HG03469 (cell line): Measurements from ENCODE around the gene ZNF213.
"Not testable (repeated sequence)": the region's sequence is repeated elsewhere in the genome, so short reads cannot be mapped to it uniquely, and the experiment has no call there.

Experiments used
- ATAC-seq: cut with Tn5 transposase; IDR thresholded peaks from one replicate; pipeline ENCODE4 v1.9.1; 2021; ENCODE audit warnings: mild to moderate bottlenecking, moderate library complexity, moderate number of reproducible peaks; ENCODE audit not compliant: unreplicated experiment

ZNF213 gene

DNA sequence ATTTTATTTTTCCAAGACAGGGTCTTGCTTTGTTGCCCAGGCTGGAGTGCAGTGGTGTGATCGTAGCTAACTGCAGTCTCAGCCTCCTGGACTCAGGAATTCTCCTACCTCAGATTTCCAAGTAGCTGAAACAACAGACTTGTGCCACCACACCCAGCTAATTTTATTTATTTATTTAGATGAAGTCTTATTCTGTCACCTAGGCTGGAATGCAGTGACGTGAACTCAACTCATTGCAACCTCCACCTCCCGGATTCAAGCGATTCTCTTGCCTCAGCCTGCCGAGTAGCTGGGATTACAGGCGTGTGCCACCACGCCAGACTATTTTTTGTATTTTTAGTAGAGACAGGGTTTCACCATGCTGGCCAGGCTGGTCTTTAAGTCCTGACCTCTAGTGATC, 33.9 kb downstream of the ZNF213 start:
- ATAC-seq = not testable (repeated sequence)

DNA sequence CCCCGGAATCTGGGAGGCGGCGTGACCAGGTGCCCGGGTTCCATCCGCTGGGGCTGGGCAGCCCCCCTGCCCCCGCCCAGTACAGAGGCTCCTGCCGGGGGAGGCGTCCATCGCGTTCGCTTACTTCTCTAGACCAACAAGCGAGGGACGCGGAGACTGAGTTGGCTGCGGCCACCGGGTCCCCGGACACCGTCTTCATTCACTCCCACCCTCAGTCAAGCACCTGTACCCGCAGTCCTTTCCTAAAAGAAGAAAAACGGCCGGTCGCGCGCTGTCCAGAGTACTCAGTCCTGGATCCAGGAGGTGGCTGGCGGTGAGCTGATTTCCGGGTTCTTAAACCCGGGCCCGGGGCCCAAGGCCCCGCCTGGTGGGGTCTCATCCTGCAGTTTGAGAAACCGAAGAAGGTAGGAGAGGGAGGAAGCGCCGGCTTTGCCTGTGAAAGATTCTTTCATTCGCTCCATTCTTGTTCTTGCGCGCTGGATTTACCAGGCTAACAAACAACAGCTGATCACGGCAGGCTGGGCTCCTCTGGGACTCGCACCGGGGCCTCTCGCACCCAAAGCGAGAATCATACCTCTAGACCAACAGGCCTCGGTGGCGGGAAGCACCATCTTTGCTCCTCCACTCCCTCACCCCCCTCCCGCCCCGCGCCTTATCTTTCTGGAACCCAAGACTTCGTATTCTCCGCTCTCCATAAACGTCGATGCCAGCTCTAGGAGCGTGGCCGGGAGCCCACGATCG, 35.8 kb downstream of the ZNF213 start:
- no peak for ATAC-seq

DNA sequence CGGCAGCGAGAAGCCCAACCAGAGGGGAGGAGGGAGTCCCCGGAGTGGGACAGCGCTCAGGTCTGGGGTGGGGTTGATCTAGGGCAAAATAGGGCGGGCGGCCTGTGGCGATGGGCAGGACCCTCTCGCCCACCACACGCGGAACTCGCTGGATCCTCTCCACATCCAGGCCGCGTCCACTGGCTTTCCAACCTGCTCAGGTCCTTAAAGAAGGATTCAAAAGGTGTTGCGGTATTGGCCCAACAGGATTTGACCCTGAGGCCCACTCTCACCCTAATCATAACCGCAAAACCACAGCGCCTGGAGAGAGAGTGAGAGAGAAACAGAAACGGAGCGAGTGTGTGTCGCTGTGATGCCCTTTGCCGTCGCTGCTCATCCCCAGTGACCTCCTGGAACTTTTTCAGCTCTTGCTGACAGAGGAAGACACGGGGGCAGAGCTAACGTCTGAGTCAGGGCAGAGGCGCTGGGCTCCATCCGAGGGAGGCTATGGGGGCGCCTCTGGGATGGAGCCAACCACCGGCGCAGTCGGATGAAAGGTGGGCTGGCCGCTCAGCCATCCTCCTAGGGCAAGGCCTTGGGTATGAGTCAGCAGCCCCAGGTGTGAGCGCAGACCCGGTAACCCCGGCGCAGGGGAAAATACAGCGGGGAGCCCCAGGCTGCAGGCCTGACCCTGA, 36.5 kb downstream of the ZNF213 start:
- ATAC-seq = no peak

- ATAC-seq = no peak
These were observed 37.2 kb downstream of the ZNF213 start for GRCh38 chr16:3171855-3172593.

DNA sequence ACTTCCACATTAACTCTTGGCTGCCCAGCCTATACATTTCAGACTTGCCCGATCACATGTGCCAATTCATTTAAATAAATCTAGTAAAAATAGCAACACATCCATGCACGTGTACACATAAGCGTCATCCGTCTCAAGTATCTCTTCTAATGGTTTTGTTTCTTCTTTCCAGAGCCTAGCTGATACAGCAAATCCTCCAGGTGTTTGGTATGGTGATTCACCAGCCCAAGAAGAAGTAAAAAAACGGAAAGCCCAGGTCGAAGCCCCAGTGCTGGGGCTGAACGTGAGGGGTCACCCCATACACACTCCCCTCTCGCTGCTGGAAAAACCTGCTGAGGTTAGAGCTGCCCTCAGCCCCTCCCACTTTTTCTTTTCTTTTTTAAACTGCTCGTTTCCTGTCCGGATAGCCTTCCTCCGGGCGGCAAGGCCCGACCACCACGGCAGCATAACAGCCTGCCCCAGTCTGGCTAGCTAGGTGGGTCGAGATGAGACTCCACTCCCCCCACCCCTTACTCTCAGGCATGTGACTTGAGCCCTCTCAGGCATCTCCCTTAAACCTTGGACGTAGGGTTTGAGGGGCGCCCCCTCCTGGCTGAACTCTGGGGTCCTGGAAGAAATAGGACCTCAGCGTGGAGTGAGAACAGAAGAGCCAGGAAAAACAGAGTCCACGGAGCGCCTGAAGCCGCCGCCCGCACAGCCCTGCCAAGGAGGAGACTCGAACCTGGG, 39.2 kb downstream of the ZNF213 start:
- no peak for ATAC-seq

- no peak for ATAC-seq
These were observed 39.9 kb downstream of the ZNF213 start for GRCh38 chr16:3174618-3175148.

GRCh38 chr16:3175157-3176093, 40.6 kb downstream of the ZNF213 start:
- no peak for ATAC-seq

DNA sequence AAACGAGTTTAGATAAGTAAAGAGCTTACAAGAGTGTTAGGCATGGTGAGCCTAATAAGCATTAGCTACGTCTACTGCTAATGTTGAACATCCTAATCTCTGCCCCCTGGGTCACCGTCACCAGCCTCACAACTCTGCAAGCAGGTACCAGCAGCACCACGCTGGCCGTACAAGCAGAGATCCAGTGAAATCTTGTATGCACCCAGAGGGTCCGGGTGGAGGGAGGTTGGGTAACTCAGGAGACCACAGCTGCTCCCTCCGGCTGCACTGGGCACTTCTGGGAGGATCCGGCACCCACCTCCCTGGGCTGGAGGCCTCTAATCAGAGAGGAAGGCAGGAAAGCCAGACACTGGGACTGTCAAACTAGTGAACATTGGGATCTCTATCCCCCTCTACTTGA, 44.8 kb downstream of the ZNF213 start:
- ATAC-seq = no peak

- no peak for ATAC-seq
These were observed 45.6 kb downstream of the ZNF213 start for GRCh38 chr16:3180445-3180878.

- not testable (repeated sequence) for ATAC-seq
These were observed 47.4 kb downstream of the ZNF213 start for GRCh38 chr16:3182293-3182607.

DNA sequence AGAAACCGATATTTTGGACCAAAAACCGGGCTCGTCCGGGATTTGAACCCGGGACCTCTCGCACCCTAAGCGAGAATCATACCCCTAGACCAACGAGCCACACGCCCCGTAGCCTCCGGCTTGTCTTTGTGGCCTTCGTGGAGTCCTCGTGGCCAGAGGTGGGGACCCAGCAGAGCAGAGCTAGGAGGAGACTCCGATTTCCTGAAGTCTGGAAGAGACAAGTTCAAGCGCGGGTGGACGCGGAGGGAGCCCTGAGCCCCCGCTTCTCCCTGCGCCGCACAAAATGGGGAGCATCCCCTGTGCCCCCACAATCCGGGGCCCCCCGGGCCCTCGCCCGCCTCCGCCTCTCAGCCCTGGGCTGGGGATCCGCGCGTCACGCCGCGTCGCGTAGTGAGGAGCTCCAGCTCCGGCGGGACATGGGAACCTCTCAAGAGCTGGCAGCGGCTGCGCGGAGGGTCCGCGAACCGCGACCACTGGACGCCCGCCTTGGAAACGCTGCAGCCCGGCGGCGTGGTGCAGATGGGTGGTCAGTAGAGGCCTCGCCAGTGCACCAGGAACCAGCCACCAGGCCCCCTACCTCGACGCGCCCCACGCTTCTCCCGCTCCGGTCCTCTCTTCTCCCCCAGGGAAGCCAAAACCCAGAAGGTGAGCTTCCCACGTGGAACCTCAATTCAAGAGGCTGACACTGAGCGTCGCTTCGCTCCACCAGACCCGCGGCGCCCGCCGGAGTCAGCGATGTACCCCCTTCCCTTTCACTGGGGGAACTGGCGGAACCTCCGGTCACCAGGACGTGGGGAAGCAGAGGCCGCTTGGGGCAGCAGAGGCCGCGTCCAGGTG, 48.0 kb downstream of the ZNF213 start:
- no peak for ATAC-seq

DNA sequence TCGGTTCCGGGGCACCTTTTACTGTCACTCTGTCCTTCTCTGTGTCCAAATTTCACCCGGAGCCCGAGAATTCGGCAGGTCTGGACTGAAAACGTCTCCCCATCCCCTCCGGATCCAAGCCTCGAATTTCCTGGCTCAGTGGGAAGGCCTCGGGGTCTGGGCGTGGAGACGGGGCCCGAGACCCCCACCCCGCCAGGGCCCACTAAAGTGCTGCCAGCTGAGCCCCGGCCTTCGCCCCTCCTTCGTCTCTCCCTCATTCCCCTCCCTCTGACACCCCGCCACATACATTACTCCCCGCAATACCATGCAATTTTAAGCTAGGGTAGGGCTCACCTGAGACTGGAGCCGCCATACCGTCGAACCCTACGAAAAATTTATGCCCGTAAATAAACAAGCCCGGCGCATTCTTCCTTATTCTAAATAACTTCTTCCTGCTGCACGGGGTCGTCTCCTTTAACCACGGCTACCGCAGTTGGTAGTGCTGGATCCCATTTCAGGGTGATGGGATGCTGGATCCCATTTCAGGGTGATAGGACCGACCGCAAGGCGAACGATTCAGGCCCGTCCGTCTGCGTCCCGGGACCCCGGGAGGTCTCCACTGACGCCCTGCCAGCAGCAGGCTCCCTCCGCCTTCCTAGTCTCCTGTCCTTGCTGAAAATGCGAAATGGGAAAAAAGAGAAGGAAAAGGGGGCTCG, 48.8 kb downstream of the ZNF213 start:
- ATAC-seq = no peak

DNA sequence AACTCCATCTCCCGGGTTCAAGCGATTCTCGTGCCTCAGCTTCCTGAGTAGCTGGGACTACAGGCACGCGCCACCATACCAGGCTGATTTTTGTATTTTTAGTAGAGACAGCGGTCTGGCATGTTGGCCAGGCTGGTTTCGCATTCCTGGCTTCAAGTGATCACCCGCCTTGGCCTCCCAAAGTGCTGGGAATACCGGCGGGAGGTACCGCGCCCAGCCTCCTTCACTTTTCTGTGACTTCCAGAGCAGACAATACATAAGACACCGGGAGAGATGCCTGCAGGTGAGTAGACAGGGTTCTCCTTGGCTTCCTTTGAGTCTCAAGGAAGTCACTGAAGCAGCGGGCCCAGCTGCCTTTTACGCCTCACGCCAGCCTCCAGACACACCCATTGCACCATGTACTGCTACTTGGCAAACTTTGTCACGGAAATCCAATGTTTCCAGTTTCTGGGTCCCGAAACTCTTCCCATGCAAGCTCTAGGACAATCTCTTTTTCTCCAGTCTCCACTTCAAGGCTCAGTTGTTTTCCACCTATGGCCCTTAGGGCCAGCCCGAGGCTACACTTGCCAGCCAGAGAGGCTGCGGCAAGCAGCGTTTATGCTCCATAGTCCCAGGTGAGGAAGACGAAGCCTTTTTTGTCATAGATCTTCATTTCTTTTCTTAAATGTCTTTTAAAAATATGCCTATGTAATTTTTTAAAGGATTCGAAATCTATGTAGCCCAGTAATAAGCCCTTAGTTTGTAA, 52.3 kb downstream of the ZNF213 start:
- ATAC-seq = no peak

GRCh38 chr16:3187798-3188674, 53.2 kb downstream of the ZNF213 start, which contains the start of gene OR1F1:
OR1F1 (plus strand) TSS chr16:3188204.
- no peak for ATAC-seq

DNA sequence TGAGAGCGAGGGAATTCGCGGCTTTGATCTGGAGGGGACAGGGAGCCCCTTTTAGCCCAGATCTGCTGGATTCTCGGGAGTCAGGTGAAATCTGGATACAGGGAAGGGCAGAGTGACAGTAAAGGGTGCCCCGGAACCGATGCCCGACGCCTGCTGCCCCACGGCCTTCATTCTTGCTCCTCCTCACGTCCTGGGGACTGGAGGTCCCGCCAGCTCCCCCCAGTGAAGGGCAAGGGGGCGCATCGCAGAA, 53.8 kb downstream of the ZNF213 start:
- ATAC-seq = no peak

- ATAC-seq = no peak
These were observed 54.3 kb downstream of the ZNF213 start for GRCh38 chr16:3188925-3189825.
